Daoy (cell line): ENCODE data around the gene ALPP. TPM values are rescaled to one million over a fixed set of nuclear protein-coding genes. Genes with fewer than 3 reads are reported as not detected.
"Not testable (repeated sequence)": the region's sequence is repeated elsewhere in the genome, so short reads cannot be mapped to it uniquely, and the experiment has no call there.

Source experiments
- DNase-seq: peaks from one replicate; pipeline ENCODE4 v3.0.0-alpha.2; 2015; ENCODE audit warnings: low read depth
- total RNA-seq: library from RNA; depleted of rRNA; stranded (reverse); fragments of >200 nt; shearing (Covaris generic); gene quantifications from 2 replicates; pipeline ENCODE4 v1.2.3, GENCODE V29; 2014; rRNA removed

Gene ALPP
- total RNA-seq, 1 experiment from 2014 or later: not detected

DNA sequence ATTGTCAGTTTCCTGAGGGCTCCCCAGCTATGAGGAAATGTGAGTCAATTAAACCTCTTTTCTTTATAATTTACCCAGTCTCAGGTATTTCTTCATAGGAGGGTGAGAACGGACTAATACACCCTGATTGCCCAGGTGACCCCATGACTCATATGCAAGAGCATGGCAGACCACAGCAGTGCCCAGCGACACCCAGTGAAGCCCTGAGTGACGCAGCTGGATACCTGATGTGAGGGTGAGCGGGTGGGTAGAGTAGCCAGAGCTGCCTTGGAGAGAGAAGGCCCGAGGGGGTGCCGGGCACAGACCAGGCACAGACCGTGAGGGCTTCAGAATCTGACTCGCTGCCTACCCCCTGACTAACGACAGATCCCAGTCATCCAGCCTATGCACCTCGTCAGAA, 43.5 kb downstream of the ALPP start:
- DNase-seq: no peak

- not testable (repeated sequence) for DNase-seq
Measured at GRCh38 chr2:232422996-232423395, 44.4 kb downstream of the ALPP start.

DNA sequence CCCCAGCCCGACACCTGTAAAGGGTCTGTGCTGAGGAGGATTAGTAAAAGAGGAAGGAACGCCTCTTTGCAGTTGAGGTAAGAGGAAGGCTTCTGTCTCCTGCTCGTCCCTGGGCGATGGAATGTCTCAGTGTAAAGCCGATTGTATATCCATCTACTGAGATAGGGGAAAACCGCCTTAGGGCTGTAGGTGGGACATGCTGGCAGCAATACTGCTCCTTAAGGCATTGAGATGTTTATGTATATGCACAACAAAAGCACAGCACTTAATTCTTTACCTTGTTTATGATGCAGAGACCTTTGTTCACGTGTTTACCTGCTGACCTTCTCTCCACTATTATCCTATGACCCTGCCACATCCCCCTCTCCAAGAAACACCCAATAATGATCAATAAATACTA, 44.9 kb downstream of the ALPP start:
- DNase-seq: not testable (repeated sequence)

GRCh38 chr2:232431705-232432590, 53.4 kb downstream of the ALPP start:
- no peak for DNase-seq

Other genes starting within 250 kb of the ALPP start
- not detected in 2 replicates for gene ALPG, start 28.1 kb downstream of the ALPP start, total RNA-seq
- gene ALPI, start 77.4 kb downstream of the ALPP start, total RNA-seq: not detected in 2 replicates
- gene ECEL1, start 109.1 kb downstream of the ALPP start, total RNA-seq: not detected in 2 replicates
- gene PRSS56, start 141.6 kb downstream of the ALPP start, total RNA-seq: not detected in 2 replicates
- gene CHRND, start 147.4 kb downstream of the ALPP start, total RNA-seq: not detected in 2 replicates
- gene CHRNG, start 160.9 kb downstream of the ALPP start, total RNA-seq: not detected in 2 replicates
- 5.4 and 8.4 TPM in 2 replicates for gene TIGD1, start 171.8 kb downstream of the ALPP start, total RNA-seq
- 80.5 and 109 TPM in 2 replicates for gene EIF4E2, start 171.9 kb downstream of the ALPP start, total RNA-seq